GM18858 (cell line): Measurements from ENCODE around the gene HAUS7.

Experiments used
- ATAC-seq: cut with Tn5 transposase; IDR thresholded peaks from one replicate; pipeline ENCODE4 v1.9.1; 2021; ENCODE audit not compliant: unreplicated experiment

The HAUS7 gene

GRCh38 chrX:153499876-153500275 is 29.5 kb upstream of the HAUS7 start:
- no peak for ATAC-seq

GRCh38 chrX:153499341-153499740 is 29.0 kb upstream of the HAUS7 start:
- ATAC-seq = no peak

- no peak for ATAC-seq
These were observed 28.1 kb upstream of the HAUS7 start for GRCh38 chrX:153498453-153498852.

GRCh38 chrX:153496590-153496959 is 26.2 kb upstream of the HAUS7 start:
- no peak for ATAC-seq

GRCh38 chrX:153495903-153496589 is 25.7 kb upstream of the HAUS7 start:
- ATAC-seq = no peak

- no peak for ATAC-seq
These were observed 25.0 kb upstream of the HAUS7 start for GRCh38 chrX:153495362-153495751.

- no peak for ATAC-seq
These were observed 24.4 kb upstream of the HAUS7 start, which contains the start of gene BGN for GRCh38 chrX:153494541-153495361. BGN (plus strand) TSS chrX:153494980; CDS start chrX:153504632, 9,652 bp downstream.

GRCh38 chrX:153494061-153494460 is 23.7 kb upstream of the HAUS7 start:
- no peak for ATAC-seq

- no peak for ATAC-seq
These were observed 22.7 kb upstream of the HAUS7 start for GRCh38 chrX:153493085-153493484.

- no peak for ATAC-seq
These were observed 22.2 kb upstream of the HAUS7 start for GRCh38 chrX:153492543-153492942.

- ATAC-seq = no peak
These were observed 21.5 kb upstream of the HAUS7 start for GRCh38 chrX:153491918-153492317.

GRCh38 chrX:153491351-153491914 is 21.1 kb upstream of the HAUS7 start:
- ATAC-seq = no peak

- no peak for ATAC-seq
These were observed 20.0 kb upstream of the HAUS7 start for GRCh38 chrX:153490217-153490930.

GRCh38 chrX:153488231-153488914 is 18.0 kb upstream of the HAUS7 start:
- ATAC-seq = no peak

GRCh38 chrX:153487590-153488071 is 17.3 kb upstream of the HAUS7 start:
- no peak for ATAC-seq

GRCh38 chrX:153486171-153486570 is 15.8 kb upstream of the HAUS7 start:
- ATAC-seq = no peak

GRCh38 chrX:153485396-153486080 is 15.2 kb upstream of the HAUS7 start:
- ATAC-seq = no peak

- ATAC-seq = no peak
These were observed 12.1 kb upstream of the HAUS7 start for GRCh38 chrX:153482376-153483015.

- ATAC-seq = no peak
These were observed 10.7 kb upstream of the HAUS7 start for GRCh38 chrX:153481043-153481442.

- ATAC-seq = no peak
These were observed 8.4 kb upstream of the HAUS7 start for GRCh38 chrX:153478746-153479145.
